Activated naive CD4-positive, alpha-beta T cell treated with Interleukin-2 at 50 U/mL for 16 hours (primary cell): Measurements from ENCODE around the gene CADM2.

ENCODE experiments used
- DNase-seq: peaks from one replicate; pipeline ENCODE4 v3.0.0-alpha.2; 2020

The CADM2 gene

GRCh38 chr3:85709346-85709892 is 750.6 kb downstream of the CADM2 start:
- no peak for DNase-seq

- no peak for DNase-seq
Observed at GRCh38 chr3:85710490-85710889, 751.7 kb downstream of the CADM2 start.

GRCh38 chr3:85721409-85722145 is 762.8 kb downstream of the CADM2 start:
- DNase-seq = no peak

GRCh38 chr3:85725809-85726208 is 767.0 kb downstream of the CADM2 start:
- no peak for DNase-seq

- no peak for DNase-seq
Observed at GRCh38 chr3:85726241-85726640, 767.5 kb downstream of the CADM2 start.

- DNase-seq = no peak
Observed at GRCh38 chr3:85737846-85738245, 779.1 kb downstream of the CADM2 start.

GRCh38 chr3:85740561-85740960 is 781.8 kb downstream of the CADM2 start:
- no peak for DNase-seq

- DNase-seq = no peak
Observed at GRCh38 chr3:85758442-85758841, 799.7 kb downstream of the CADM2 start.

GRCh38 chr3:85760342-85760741 is 801.6 kb downstream of the CADM2 start:
- DNase-seq = no peak

GRCh38 chr3:85780806-85781205 is 822.0 kb downstream of the CADM2 start:
- no peak for DNase-seq

- DNase-seq = no peak
Observed at GRCh38 chr3:85781806-85782205, 823.0 kb downstream of the CADM2 start.

- DNase-seq = no peak
Observed at GRCh38 chr3:85783291-85783690, 824.5 kb downstream of the CADM2 start.

- no peak for DNase-seq
Observed at GRCh38 chr3:85785766-85786165, 827.0 kb downstream of the CADM2 start.

- no peak for DNase-seq
Observed at GRCh38 chr3:85790445-85791030, 831.7 kb downstream of the CADM2 start.

- DNase-seq = no peak
Observed at GRCh38 chr3:85796140-85796539, 837.4 kb downstream of the CADM2 start.

GRCh38 chr3:85800676-85801075 is 841.9 kb downstream of the CADM2 start:
- no peak for DNase-seq

- no peak for DNase-seq
Observed at GRCh38 chr3:85801955-85802354, 843.2 kb downstream of the CADM2 start.

GRCh38 chr3:85808755-85809154 is 850.0 kb downstream of the CADM2 start:
- DNase-seq = no peak

GRCh38 chr3:85821130-85821756 is 862.5 kb downstream of the CADM2 start:
- DNase-seq = no peak

GRCh38 chr3:85835857-85836440 is 877.2 kb downstream of the CADM2 start:
- DNase-seq = no peak

GRCh38 chr3:85837402-85837801 is 878.6 kb downstream of the CADM2 start:
- no peak for DNase-seq

GRCh38 chr3:85838921-85839320 is 880.1 kb downstream of the CADM2 start:
- no peak for DNase-seq

- no peak for DNase-seq
Observed at GRCh38 chr3:85842081-85842480, 883.3 kb downstream of the CADM2 start.

- no peak for DNase-seq
Observed at GRCh38 chr3:85846940-85847339, 888.2 kb downstream of the CADM2 start.
